GM18499 (cell line): ENCODE results near the gene C2orf42.
"Not testable (repeated sequence)": the region's sequence is repeated elsewhere in the genome, so short reads cannot be mapped to it uniquely, and the experiment has no call there.

ENCODE experiments used
- ATAC-seq: cut with Tn5 transposase; IDR thresholded peaks from one replicate; pipeline ENCODE4 v1.9.1; 2021; ENCODE audit warnings: moderate number of reproducible peaks; ENCODE audit not compliant: insufficient read depth, unreplicated experiment

C2orf42 gene

GRCh38 chr2:70181363-70181956 lies 9.4 kb downstream of the C2orf42 start:
- no peak for ATAC-seq

DNA sequence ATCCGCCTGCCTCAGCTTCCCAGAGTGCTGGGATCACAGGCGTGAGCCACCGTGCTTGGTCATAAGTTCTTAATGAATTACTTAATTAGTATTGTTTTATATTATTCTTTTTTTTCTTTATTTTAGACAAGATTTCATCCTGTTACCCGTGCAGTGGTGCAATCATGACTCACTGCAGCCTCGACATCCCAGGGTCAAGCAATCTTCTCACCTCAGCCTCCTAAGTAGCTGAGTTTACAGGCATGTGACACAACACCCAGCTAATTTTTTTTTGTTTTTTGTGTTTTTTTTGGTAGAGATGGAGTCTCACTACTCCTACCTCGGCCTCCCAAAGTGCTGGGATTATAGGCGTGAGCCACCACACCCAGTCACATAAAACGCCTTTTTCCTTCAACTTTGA lies 17.3 kb downstream of the C2orf42 start:
- no peak for ATAC-seq

DNA sequence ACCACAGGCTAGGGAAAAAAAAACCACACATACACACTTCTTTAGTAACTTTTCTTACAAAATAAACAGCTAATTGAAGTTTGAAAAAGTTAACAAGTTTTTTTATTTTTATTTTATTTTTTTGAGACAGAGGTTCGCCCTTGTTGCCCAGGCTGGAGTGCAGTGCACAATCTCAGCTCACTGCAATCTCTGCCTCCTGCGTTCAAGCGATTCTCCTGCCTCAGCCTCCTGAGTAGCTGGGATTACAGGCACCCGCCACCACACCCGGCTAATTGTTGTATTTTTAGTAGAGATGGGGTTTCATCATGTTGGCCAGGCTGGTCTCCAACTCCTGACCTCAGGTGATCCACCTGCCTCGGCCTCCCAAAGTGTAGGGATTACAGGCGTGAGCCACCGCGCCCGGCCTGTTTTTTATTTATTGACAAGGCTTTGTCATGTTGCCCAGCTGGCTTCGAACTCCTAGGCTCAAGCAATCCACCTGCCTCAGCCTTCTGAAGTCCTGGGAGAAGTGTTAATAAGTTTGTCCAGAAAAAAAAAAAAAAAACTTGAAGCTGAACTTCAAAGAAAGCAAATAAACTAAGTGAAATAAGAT lies 21.1 kb downstream of the C2orf42 start:
- ATAC-seq: not testable (repeated sequence)

DNA sequence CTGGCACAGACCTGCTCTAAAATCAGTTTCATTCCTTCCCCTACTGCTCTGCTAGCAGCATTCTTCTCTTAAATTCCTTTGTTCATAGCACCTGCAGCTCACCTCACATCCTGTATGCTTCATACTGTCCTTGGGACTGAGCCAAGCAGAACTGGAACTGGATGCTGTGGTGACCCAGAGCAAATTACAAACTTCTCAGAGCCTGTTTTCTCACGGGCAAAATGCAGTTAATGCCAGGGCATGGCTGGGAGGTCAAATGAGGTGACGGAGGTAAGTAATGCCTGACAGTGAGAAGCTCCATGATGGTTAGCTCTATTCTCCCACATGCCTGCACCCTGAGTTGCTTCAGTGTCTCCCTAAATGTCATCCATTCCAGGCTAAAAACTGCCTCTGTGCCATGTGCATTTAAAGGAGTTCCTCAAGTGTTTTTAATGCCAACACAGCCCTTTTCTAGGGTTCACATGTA lies 29.7 kb downstream of the C2orf42 start:
- no peak for ATAC-seq

- no peak for ATAC-seq
Measured at GRCh38 chr2:70160545-70160944, 30.3 kb downstream of the C2orf42 start.

GRCh38 chr2:70149130-70149686 lies 41.6 kb downstream of the C2orf42 start:
- ATAC-seq: not testable (repeated sequence)

DNA sequence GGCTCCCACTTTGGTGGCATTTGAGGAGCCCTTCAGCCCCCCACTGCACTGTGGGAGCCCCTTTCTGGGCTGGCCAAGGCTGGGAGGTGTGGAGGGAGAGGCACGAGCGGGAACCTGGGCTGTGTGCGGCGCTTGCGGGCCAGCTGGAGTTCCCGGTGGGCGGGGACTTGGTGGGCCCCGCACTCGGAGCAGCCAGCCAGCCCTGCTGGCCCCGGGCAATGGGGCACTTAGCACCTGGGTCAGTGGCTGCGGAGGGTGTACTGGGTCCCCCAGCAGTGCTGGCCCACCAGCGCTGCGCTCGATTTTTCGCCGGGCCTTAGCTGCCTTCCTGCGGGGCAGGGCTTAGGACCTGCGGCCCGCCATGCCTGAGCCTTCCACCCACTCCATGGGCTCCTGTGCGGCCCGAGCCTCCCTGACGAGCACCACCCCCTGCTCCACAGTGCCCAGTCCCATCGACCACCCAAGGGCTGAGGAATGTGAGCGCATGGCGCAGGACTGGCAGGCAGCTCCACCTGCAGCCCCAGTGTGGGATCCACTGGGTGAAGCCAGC lies 42.5 kb downstream of the C2orf42 start:
- not testable (repeated sequence) for ATAC-seq

GRCh38 chr2:70145851-70146739 lies 44.7 kb downstream of the C2orf42 start:
- no peak for ATAC-seq

DNA sequence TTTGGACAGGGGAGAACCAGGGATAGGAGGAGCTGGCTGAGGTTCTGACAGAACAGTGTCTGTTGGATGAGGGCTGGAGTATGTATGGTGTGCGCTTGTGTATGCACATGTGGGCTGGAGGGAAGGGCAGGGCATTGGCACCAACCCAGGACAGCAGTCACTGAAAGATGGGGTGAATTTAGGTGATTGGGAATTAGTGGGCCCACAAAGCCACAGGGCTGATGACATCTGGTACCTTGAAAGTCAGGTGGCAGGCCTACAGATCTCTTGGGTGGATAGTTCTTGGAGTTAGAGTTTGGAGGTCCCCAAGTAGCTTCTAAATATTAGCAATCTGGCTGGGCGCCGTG lies 45.7 kb downstream of the C2orf42 start:
- ATAC-seq: no peak

- no peak for ATAC-seq
Measured at GRCh38 chr2:70144443-70145143, 46.2 kb downstream of the C2orf42 start.

- ATAC-seq: peak; percentile 1
Measured at GRCh38 chr2:70143314-70144150, 47.3 kb downstream of the C2orf42 start.

DNA sequence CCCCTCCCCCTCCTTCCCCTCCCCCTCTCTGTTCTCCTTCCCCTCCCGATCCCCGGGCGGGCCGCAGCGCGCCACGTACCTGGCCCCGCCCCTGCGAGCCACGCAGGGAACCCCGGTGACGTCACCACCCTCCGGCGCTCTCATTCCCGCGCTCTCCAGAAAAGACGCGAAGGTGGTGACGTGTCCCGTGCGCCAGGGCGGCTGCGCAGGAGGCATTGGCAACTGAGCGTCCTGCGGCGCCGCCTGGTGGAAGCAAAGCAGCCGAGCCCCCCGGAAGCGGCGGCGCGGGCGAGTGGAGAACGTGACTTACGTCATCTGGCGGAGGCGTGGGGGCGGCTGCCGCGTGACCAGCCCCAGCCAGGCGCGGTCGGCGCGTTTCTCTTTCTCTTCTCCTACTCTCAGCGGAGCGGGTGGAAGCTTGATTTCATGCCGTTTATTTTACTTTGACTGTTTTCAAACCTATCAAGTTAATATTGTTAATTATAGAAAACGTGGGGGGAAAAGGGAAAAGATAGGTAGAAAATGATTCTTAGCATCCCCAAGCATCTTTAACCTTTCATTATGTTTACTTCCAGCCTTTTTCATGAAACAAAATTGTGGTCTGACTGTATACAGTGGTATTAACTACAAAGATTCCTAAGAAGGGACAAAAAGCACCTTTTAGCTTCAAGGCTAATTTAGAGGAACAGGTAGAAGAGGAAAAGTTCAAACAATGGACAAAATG lies 48.1 kb downstream of the C2orf42 start:
- ATAC-seq: peak; percentile 47

DNA sequence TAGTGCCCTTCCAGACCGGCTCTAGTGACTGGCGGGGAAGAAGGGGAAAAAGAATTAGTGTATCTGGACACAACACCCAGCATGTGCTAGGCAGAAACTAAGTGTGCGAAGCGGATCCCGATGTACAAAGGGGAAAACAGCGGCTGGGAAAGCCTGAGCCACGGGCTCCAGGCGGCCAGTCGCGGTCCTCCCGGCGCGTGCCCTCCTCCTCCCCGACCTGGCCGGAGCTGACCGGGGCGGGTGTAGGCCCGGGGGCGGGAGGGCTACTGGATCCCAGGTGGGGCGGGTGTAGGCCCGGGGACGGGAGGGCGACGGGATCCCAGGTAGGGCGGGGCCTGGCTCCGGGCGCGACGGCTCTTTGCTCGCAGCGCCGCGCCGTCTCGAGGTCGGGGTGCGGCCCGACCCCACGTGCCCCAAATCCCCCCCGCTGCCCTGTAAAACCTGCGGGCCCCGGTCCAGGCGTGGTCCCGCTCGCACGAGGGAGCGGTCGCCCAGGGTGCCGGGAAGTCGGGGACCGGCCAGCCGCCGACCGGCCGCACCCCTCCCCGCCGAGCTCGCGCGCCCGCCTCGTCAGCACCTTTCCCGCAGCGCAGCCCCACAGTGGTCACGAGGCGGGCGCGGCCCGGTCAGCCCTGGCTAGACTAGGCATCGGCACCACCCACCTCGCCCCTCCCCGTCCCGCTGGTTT lies 48.8 kb downstream of the C2orf42 start:
- no peak for ATAC-seq

DNA sequence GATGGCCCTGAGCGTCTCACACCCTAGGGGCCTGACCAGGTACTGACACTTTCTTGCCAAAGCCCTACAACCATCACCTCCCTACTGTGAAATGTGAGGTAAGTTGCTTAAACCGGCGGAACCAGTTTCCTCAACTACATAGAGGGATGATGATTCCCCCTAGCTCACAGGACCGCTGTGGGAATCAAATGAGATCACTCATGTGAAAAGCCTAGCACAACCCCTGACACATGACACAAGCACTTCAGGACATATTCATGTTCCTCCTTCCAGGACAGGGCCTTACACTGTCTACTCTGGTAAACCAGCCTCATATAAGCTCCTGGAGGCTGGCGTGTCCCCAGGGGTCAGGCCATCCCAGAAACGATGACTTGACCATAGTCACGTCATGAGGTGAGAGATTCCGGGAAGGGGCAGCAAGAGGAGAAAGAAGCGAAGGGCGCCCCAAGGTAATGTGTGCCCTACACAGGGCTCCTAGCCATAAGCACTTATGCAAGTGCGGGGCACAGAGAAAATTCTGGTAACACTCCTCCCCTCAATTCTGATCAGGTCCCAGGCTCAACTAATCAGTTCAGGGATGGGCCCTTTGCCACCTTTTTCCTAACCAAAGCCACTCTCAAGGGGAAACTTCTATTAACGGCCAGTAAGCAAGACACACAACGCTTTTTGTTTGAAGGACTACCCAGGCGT lies 49.5 kb downstream of the C2orf42 start:
- peak; percentile 41 for ATAC-seq

DNA sequence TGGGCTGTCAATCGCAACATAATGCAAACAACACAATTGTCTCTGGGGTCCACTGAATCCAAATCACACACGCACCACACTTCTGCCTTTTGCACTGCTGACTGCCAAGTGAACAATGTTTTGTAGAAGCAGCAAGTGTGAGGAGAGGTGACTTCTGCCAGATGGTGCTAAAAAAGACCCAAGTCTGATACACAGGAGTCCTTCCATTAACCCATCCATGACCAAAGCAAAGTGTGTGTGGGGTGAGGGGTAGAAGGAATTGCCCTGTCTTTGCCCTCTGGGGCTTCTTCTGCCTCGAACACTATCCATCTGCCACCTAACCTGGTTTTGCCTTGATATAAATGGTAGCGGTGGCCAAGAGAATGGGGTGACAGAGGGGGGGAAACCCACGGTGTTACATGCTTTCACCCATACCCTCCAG lies 50.0 kb downstream of the C2orf42 start:
- no peak for ATAC-seq

- ATAC-seq: not testable (repeated sequence)
Measured at GRCh38 chr2:70134323-70134983, 56.4 kb downstream of the C2orf42 start.
